GM18505 (cell line): ENCODE data around the gene MAPK4.

Source experiments
- ATAC-seq: cut with Tn5 transposase; IDR thresholded peaks from one replicate; pipeline ENCODE4 v1.9.1; 2021; ENCODE audit not compliant: unreplicated experiment
- POLR2A ChIP-seq: IDR thresholded peaks from 4 replicates; pipeline ENCODE4 v1.6.1; 2011; ENCODE audit warnings: borderline replicate concordance; ENCODE audit not compliant: insufficient read depth, insufficient read length; ENCODE audit errors: extremely low read depth

MAPK4 gene

GRCh38 chr18:50638884-50639420, 79.1 kb downstream of the MAPK4 start:
- no peak for ATAC-seq
- no peak for TF ChIP-seq POLR2A

GRCh38 chr18:50639711-50640110, 79.8 kb downstream of the MAPK4 start:
- TF ChIP-seq POLR2A, result no peak
- no peak for ATAC-seq

GRCh38 chr18:50642439-50642838, 82.6 kb downstream of the MAPK4 start:
- no peak for ATAC-seq

GRCh38 chr18:50644146-50644545, 84.3 kb downstream of the MAPK4 start:
- ATAC-seq, result no peak

More at GRCh38 chr18:50642439-50642838, 82.6 kb downstream of the MAPK4 start:
- no peak for TF ChIP-seq POLR2A

GRCh38 chr18:50644807-50645206, 84.9 kb downstream of the MAPK4 start:
- no peak for TF ChIP-seq POLR2A
- ATAC-seq, result no peak

More at GRCh38 chr18:50644146-50644545, 84.3 kb downstream of the MAPK4 start:
- TF ChIP-seq POLR2A, result no peak

- no peak for TF ChIP-seq POLR2A
- no peak for ATAC-seq
Observed at GRCh38 chr18:50647237-50647636, 87.3 kb downstream of the MAPK4 start.

- ATAC-seq, result no peak
- no peak for TF ChIP-seq POLR2A
Observed at GRCh38 chr18:50647792-50648191, 87.9 kb downstream of the MAPK4 start.

- TF ChIP-seq POLR2A, result no peak
- ATAC-seq, result no peak
Observed at GRCh38 chr18:50649821-50650220, 89.9 kb downstream of the MAPK4 start.

- no peak for ATAC-seq
- no peak for TF ChIP-seq POLR2A
Observed at GRCh38 chr18:50651334-50651733, 91.4 kb downstream of the MAPK4 start.

GRCh38 chr18:50653402-50654093, 93.7 kb downstream of the MAPK4 start:
- TF ChIP-seq POLR2A, result no peak
- ATAC-seq, result no peak

- ATAC-seq, result no peak
- TF ChIP-seq POLR2A, result no peak
Observed at GRCh38 chr18:50654211-50654610, 94.3 kb downstream of the MAPK4 start.

GRCh38 chr18:50654658-50655550, 95.0 kb downstream of the MAPK4 start:
- no peak for TF ChIP-seq POLR2A
- ATAC-seq, result no peak

- TF ChIP-seq POLR2A, result no peak
- ATAC-seq, result no peak
Observed at GRCh38 chr18:50656396-50656795, 96.5 kb downstream of the MAPK4 start.
